ENCODE results near the gene FHIT. TPM values are rescaled to one million over a fixed set of nuclear protein-coding genes. Genes with fewer than 3 reads are reported as not detected.

The FHIT gene
- total and polyA plus RNA-seq, 7 donors = 2.4 to 10.2 (median 6.1) TPM

- DNase-seq = no peak
- Histone ChIP-seq H3K36me3 (no peaks in the 10 kb centered on the region), H3K4me1 (no peaks in the 10 kb centered on the region), H3K27me3 (no peaks in the 10 kb centered on the region), H3K27ac (no peak overlapping the region), H3K4me3 (no peak overlapping the region), H3K9me3 (no peaks in the 10 kb centered on the region)
- intact Hi-C loops (cut with DNase I) = no loop called here
- TF ChIP-seq POLR2AphosphoS5 (IDR thresholded peaks at IDR 0.05) = no peak
- TF ChIP-seq EP300 (IDR thresholded peaks at IDR 0.05) = no peak
- TF ChIP-seq POLR2A (IDR thresholded peaks at IDR 0.05) = no peak
- no peak for TF ChIP-seq CTCF (IDR thresholded peaks at IDR 0.05)
- WGBS, 2 donors = 72 to 82% methylated on average over 4 of the region's 4 CpGs
Observed at GRCh38 chr3:60417576-60417975, 833.7 kb downstream of the FHIT start.

DNA sequence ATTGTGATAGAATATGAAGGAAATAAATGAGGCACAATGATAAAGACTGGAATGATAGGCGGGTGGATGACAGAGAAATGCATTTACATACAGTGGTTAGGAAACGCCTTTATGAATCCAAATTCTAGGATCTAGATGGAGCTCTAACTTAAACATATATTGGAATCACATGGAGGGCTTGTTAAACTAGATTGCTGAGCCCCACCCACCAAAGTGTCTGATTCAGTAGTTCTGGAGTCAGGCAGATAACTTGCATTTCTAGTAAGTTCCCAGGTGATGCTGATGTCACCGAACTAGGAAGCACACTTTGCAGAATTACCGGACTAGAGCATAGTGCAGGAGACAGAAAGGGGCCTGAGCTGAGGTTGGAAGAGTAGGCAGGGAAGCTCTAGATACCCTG lies 837.2 kb downstream of the FHIT start:
- Histone ChIP-seq H3K27me3 (no peaks in the 10 kb centered on the region), H3K4me3 (no peak overlapping the region), H3K4me1 (no peaks in the 10 kb centered on the region), H3K27ac (no peak overlapping the region), H3K36me3 (no peaks in the 10 kb centered on the region), H3K9me3 (no peaks in the 10 kb centered on the region)
- 90 to 92% methylated on average over 4 of the region's 4 CpGs for WGBS, 2 donors
- intact Hi-C loops (cut with DNase I) = no loop called here
- DNase-seq = no peak
- TF ChIP-seq EP300 (IDR thresholded peaks at IDR 0.05) (no peak), POLR2A (IDR thresholded peaks at IDR 0.05) (no peak), CTCF (IDR thresholded peaks at IDR 0.05) (no peak), POLR2AphosphoS5 (IDR thresholded peaks at IDR 0.05) (no peak)

DNA sequence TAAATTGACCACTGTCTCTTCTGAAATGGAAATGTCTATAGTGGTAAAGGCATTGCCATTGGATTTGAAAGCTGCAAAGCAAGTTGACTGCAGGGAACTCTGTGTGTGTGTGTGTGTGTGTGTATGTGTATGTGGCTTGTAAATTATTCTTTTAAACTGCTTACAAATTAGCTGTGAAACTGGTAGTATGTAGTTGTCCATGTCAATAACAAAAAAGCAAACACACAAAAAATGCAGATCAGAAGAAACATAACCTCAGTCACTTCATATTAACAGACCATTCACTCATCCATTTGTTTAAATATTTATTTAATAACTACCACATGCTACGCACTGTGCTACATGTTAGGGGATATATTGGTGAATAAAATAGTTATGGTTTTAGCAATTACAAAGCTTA lies 837.7 kb downstream of the FHIT start:
- no peak for DNase-seq
- TF ChIP-seq POLR2AphosphoS5 (IDR thresholded peaks at IDR 0.05) = no peak
- no peak for TF ChIP-seq EP300 (IDR thresholded peaks at IDR 0.05)
- no peak for TF ChIP-seq CTCF (IDR thresholded peaks at IDR 0.05)
- TF ChIP-seq POLR2A (IDR thresholded peaks at IDR 0.05) = no peak
- Histone ChIP-seq H3K4me3 (no peak overlapping the region), H3K9me3 (no peaks in the 10 kb centered on the region), H3K36me3 (no peaks in the 10 kb centered on the region), H3K4me1 (no peaks in the 10 kb centered on the region), H3K27me3 (no peaks in the 10 kb centered on the region), H3K27ac (no peak overlapping the region)
- intact Hi-C loops (cut with DNase I) = no loop called here
- 92% methylated on average over 1 of the region's 1 CpG for WGBS, 2 donors

DNA sequence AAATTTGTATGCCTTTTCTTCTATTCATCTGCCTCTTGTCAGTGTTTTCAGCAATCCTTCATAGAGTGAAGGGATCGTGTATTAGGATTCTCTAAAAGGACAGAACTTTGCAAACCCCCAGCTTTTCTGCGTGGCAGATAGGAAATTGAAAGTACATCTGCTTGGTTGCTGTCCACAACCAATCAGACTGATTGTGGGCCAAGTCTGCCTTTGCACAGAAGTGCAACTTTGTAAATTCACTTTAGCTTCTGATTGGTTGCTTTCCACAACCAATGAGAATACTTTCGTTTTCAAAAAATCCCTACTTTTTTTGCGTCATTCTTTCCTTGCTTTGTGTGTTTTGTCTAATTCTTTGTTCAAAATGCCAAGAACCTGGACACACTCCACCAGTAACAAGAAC lies 847.4 kb downstream of the FHIT start:
- Histone ChIP-seq H3K27ac (no peak overlapping the region), H3K4me1 (no peaks in the 10 kb centered on the region), H3K9me3 (no peaks in the 10 kb centered on the region), H3K36me3 (no peaks in the 10 kb centered on the region), H3K27me3 (no peaks in the 10 kb centered on the region), H3K4me3 (no peak overlapping the region)
- intact Hi-C loops (cut with DNase I) = no loop called here
- TF ChIP-seq POLR2A (IDR thresholded peaks at IDR 0.05) = no peak
- no peak for TF ChIP-seq POLR2AphosphoS5 (IDR thresholded peaks at IDR 0.05)
- TF ChIP-seq EP300 (IDR thresholded peaks at IDR 0.05) = no peak
- 93 to 94% methylated on average over 4 of the region's 4 CpGs for WGBS, 2 donors
- DNase-seq = no peak

- intact Hi-C loops (cut with DNase I) = no loop called here
- Histone ChIP-seq H3K27ac (no peak overlapping the region), H3K9me3 (no peaks in the 10 kb centered on the region), H3K27me3 (no peaks in the 10 kb centered on the region), H3K4me3 (no peak overlapping the region), H3K4me1 (no peaks in the 10 kb centered on the region), H3K36me3 (no peaks in the 10 kb centered on the region)
- DNase-seq = no peak
- TF ChIP-seq CTCF (IDR thresholded peaks at IDR 0.05) (no peak), EP300 (IDR thresholded peaks at IDR 0.05) (no peak), POLR2A (IDR thresholded peaks at IDR 0.05) (no peak), POLR2AphosphoS5 (IDR thresholded peaks at IDR 0.05) (no peak)
- WGBS, 2 donors = 96 to 97% methylated on average over 2 of the region's 2 CpGs
Observed at GRCh38 chr3:60402931-60403330, 848.3 kb downstream of the FHIT start.
